SK-N-SH (cell line): ENCODE measurements around the gene PDGFRB. TPM values are rescaled to one million over a fixed set of nuclear protein-coding genes. Genes with fewer than 3 reads are reported as not detected.

ENCODE experiments used
- CTCF ChIA-PET: fragments of 300-600, 350-600 bp; formaldehyde crosslinking; extraction: SDS; loops from one replicate; lab custom pipeline; 2021; lab: Yijun Ruan, JAX
- POLR2A ChIA-PET: fragments of 350-600 bp; sonication (Branson Sonifier 250); formaldehyde crosslinking; extraction: SDS; loops from one replicate; lab custom pipeline; 2020; ENCODE audit warnings: antibody characterized with exemption, inconsistent platforms; lab: Yijun Ruan, JAX
- DNase-seq: peaks from one replicate; pipeline ENCODE4 v3.0.0; 2012
- H2AFZ ChIP-seq: fragments of 200-600 bp; sonication (generic); 2 replicates; pipeline ENCODE4 v1.8.1; 2016; ENCODE audit warnings: antibody characterized with exemption, mild to moderate bottlenecking, low read depth
- H3F3A ChIP-seq: fragments of 200-600 bp; sonication (generic); replicated peaks from 2 replicates; pipeline ENCODE3; 2016; ENCODE audit warnings: antibody characterized with exemption, mild to moderate bottlenecking; ENCODE audit not compliant: insufficient read depth
- H3K27ac ChIP-seq, 2 experiments: fragments of 200-500 bp in 1 of 2; fragments of 200-600 bp in 1 of 2; sonication (Bioruptor generic) in 1 of 2; sonication (generic), shearing (Covaris generic) in 1 of 2; 2 replicates each; pipeline versions ENCODE4 v1.5.1 to v1.6.1; 2014 to 2016; ENCODE audit warnings: low read depth in 2 of 2, inconsistent platforms in 1 of 2, low read length in 1 of 2, mild to moderate bottlenecking in 1 of 2, mixed read lengths in 1 of 2
- H3K27me3 ChIP-seq: fragments of 200-600 bp; sonication (generic), shearing (Covaris generic); 2 replicates; pipeline ENCODE4 v1.6.1; 2016; ENCODE audit warnings: mixed run types; ENCODE audit not compliant: insufficient read depth
- H3K36me3 ChIP-seq, 2 experiments: fragments of 200-500 bp in 1 of 2; fragments of 200-600 bp in 1 of 2; sonication (Bioruptor generic) in 1 of 2; sonication (generic) in 1 of 2; replicated peaks in 1 of 2; 2 replicates each; pipeline versions ENCODE3 to v1.5.1; 2014 to 2016; ENCODE audit warnings: low read length in 1 of 2, mild to moderate bottlenecking in 1 of 2; ENCODE audit not compliant: insufficient read depth in 2 of 2, control insufficient read depth in 1 of 2
- H3K4me1 ChIP-seq, 2 experiments: fragments of 200-500 bp in 1 of 2; fragments of 200-600 bp in 1 of 2; sonication (Bioruptor generic) in 1 of 2; sonication (generic), shearing (Covaris generic) in 1 of 2; 2 replicates each; pipeline versions ENCODE4 v1.5.1 to v1.6.1; 2014 to 2016; ENCODE audit warnings: low read depth in 1 of 2, low read length in 1 of 2, mixed run types in 1 of 2; ENCODE audit not compliant: insufficient read depth in 2 of 2, control insufficient read depth in 1 of 2
- H3K4me2 ChIP-seq: fragments of 200-600 bp; sonication (generic), shearing (Covaris generic); 2 replicates; pipeline ENCODE4 v1.6.1; 2017; ENCODE audit warnings: mixed run types
- H3K4me3 ChIP-seq, 2 experiments: fragments of 200-500 bp in 1 of 2; fragments of 200-600 bp in 1 of 2; sonication (Bioruptor generic) in 1 of 2; sonication (generic), shearing (Covaris generic) in 1 of 2; 2 replicates each; pipeline versions ENCODE4 v1.5.1 to v1.8.1; 2014 to 2016; ENCODE audit warnings: low read depth in 2 of 2, inconsistent platforms in 1 of 2, low read length in 1 of 2, mild to moderate bottlenecking in 1 of 2, mixed read lengths in 1 of 2, moderate library complexity in 1 of 2
- H3K79me2 ChIP-seq: fragments of 200-600 bp; sonication (generic); 2 replicates; pipeline ENCODE4 v1.8.1; 2017; ENCODE audit warnings: mild to moderate bottlenecking; ENCODE audit not compliant: insufficient read depth
- H3K9ac ChIP-seq: fragments of 200-600 bp; sonication (generic); 2 replicates; pipeline ENCODE4 v1.6.1; 2017; ENCODE audit warnings: mixed run types
- H3K9me2 ChIP-seq: fragments of 200-600 bp; sonication (generic); 2 replicates; pipeline ENCODE4 v1.6.1; 2017; ENCODE audit warnings: mixed run types
- H3K9me3 ChIP-seq: fragments of 200-600 bp; sonication (generic); 2 replicates; pipeline ENCODE4 v1.6.1; 2017; ENCODE audit warnings: mixed run types, mild to moderate bottlenecking, moderate library complexity
- H4K20me1 ChIP-seq: fragments of 200-600 bp; sonication (generic); 2 replicates; pipeline ENCODE4 v1.6.1; 2017; ENCODE audit warnings: mild to moderate bottlenecking, mixed run types; ENCODE audit not compliant: insufficient read depth
- CHD2 ChIP-seq: fragments of 150-350 bp; IDR thresholded peaks from 2 replicates; pipeline ENCODE4 v1.6.1; 2018; ENCODE audit warnings: low read length; ENCODE audit not compliant: partially characterized antibody
- ELF1 ChIP-seq: IDR thresholded peaks from 2 replicates; pipeline ENCODE4 v1.4.0; 2012
- EP300 ChIP-seq, 2 experiments: IDR thresholded peaks; 2 replicates each; pipeline versions ENCODE4 v1.4.0 to v1.6.1; 2012; ENCODE audit warnings: borderline replicate concordance in 1 of 2, low read depth in 1 of 2, low read length in 1 of 2
- EZH2phosphoT487 ChIP-seq: fragments of 200-600 bp; sonication (generic); IDR thresholded peaks from 2 replicates; pipeline ENCODE4 v1.6.1; 2017; ENCODE audit warnings: low read depth, mixed run types, mild to moderate bottlenecking, antibody characterized with exemption, moderate library complexity, borderline replicate concordance
- FOSL2 ChIP-seq: IDR thresholded peaks from 2 replicates; pipeline ENCODE4 v1.4.0; 2012; ENCODE audit warnings: low read depth, mild to moderate bottlenecking, moderate library complexity, borderline replicate concordance
- FOXJ3 ChIP-seq: sonication (generic); formaldehyde crosslinking; IDR thresholded peaks from 2 replicates; pipeline ENCODE4 v1.5.1; 2020; ENCODE audit warnings: mild to moderate bottlenecking, missing genetic modification reagents
- FOXM1 ChIP-seq: IDR thresholded peaks from 2 replicates; pipeline ENCODE4 v1.4.0; 2012; ENCODE audit warnings: low read depth, mild to moderate bottlenecking
- GATA2 ChIP-seq: sonication (generic); formaldehyde crosslinking; IDR thresholded peaks from 2 replicates; pipeline ENCODE4 v1.5.0; 2020; ENCODE audit warnings: mild to moderate bottlenecking, missing genetic modification reagents
- JUND ChIP-seq: IDR thresholded peaks from 2 replicates; pipeline ENCODE4 v1.4.0; 2012
- NFIC ChIP-seq: IDR thresholded peaks from 2 replicates; pipeline ENCODE4 v1.4.0; 2012; ENCODE audit warnings: borderline replicate concordance
- NRF1 ChIP-seq: IDR thresholded peaks from 2 replicates; pipeline ENCODE4 v1.6.1; 2012; ENCODE audit warnings: low read depth, mild to moderate bottlenecking, low read length
- POLR2AphosphoS5 ChIP-seq: IDR thresholded peaks from 2 replicates; pipeline ENCODE4 v1.6.1; 2012; ENCODE audit warnings: low read depth, low read length
- RCOR1 ChIP-seq: fragments of 150-350 bp; IDR thresholded peaks from 2 replicates; pipeline ENCODE4 v1.6.1; 2017; ENCODE audit warnings: antibody characterized with exemption, low read length
- RFX5 ChIP-seq: IDR thresholded peaks from 2 replicates; pipeline ENCODE4 v1.6.1; 2012; ENCODE audit warnings: mild to moderate bottlenecking, improper control_type of control experiment, low read length
- RXRA ChIP-seq: IDR thresholded peaks from 2 replicates; pipeline ENCODE4 v1.4.0; 2012; ENCODE audit warnings: low read depth, mild to moderate bottlenecking, borderline replicate concordance
- SIN3A ChIP-seq: IDR thresholded peaks from 2 replicates; pipeline ENCODE4 v1.6.1; 2012; ENCODE audit warnings: low read depth, mild to moderate bottlenecking, low read length, moderate library complexity, borderline replicate concordance
- TAF1 ChIP-seq: IDR thresholded peaks from 2 replicates; pipeline ENCODE4 v1.6.1; 2012; ENCODE audit warnings: low read depth, mild to moderate bottlenecking, low read length, moderate library complexity, borderline replicate concordance
- TCF12 ChIP-seq: IDR thresholded peaks from 2 replicates; pipeline ENCODE4 v1.4.0; 2012
- WGBS: methylation state at CpG from one replicate; pipeline ENCODE4 v1.1.6; 2017; ENCODE audit warnings: low lambda C conversion rate; 5-methylcytosine and 5-hydroxymethylcytosine counted together
- polyA plus RNA-seq, 3 experiments: library from polyadenylated mRNA; depleted of rRNA; stranded (reverse); fragments of >200 nt; gene quantifications; 2 replicates each; pipeline ENCODE4 v1.2.3, GENCODE V29; 2012
- TF ChIP-seq, protein P1 (sequence below): IDR thresholded peaks from 2 replicates; pipeline ENCODE4; 2012
- TF ChIP-seq, protein P2 (sequence below): IDR thresholded peaks from 2 replicates; pipeline ENCODE4 v1.4.0; 2012; ENCODE audit warnings: low read depth, borderline replicate concordance
- TF ChIP-seq, protein P3 (sequence below): IDR thresholded peaks from 2 replicates; pipeline ENCODE4 v1.6.1; 2012; ENCODE audit warnings: mild to moderate bottlenecking, low read depth, low read length, moderate library complexity
- TF ChIP-seq, protein P4 (sequence below): IDR thresholded peaks from 2 replicates; pipeline ENCODE4 v1.4.0; 2012; ENCODE audit warnings: low read depth
- TF ChIP-seq, protein P5 (sequence below): IDR thresholded peaks from 2 replicates; pipeline ENCODE4 v1.4.0; 2012; ENCODE audit warnings: low read depth, borderline replicate concordance

The PDGFRB gene
- polyA plus RNA-seq, 1 of the 3 experiments (the other 2 are of a cell fraction) = 32.1 TPM

DNA sequence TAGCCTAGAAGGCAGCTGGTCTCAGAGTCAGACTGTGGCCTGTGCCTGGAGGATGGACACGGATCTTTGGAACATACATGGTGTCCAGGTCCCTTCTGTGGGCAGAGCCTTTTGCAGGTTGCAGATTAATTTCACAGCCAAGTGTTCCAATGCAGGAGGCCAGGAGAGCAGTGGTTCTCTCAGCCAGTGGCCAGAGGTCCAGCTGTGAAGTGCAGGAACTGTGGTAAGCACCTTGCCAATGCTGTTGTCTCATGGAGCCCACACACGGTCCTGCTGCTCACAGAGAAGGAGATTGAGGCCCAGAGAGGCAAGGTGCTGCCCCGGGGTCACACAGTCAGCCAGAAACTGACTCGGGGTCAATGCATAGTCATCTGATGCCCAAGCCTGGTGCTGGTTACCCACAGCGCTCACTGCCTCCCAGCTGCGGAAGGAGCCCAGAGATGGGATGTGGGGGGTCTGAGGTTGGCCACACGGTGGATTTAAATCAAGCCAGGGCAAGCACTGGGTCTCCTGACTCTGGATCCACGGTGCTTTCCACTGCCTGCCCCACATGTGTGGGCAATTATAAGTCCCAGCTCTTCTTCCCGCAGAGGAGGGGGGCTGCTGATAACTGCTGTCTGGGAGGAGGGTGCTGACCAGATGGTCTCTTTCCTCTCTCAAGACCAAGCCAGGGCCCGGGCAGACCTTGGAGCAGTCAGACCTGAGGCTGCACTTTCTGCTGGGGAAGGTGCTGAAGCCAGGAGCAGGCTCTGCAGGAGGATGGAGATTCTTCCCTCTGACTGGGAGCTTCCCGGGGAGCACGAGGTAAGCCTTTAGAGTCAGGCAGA lies 2.8 kb downstream of the PDGFRB start:
- Histone ChIP-seq H3K4me3 (peak overlapping the region; percentile 67 to 96; a peak in 3 of 4 replicates), H3K9me3 (no peaks in the 10 kb centered on the region), H3K9me2 (no peaks in the 10 kb centered on the region), H3K27me3 (no peaks in the 10 kb centered on the region)
- no peak for TF ChIP-seq FOXM1
- no peak for TF ChIP-seq EZH2phosphoT487
- TF ChIP-seq SIN3A = no peak
- no peak for TF ChIP-seq NRF1
- TF ChIP-seq EP300 (IDR thresholded peaks at IDR 0.05; ENCODE audit: borderline replicate concordance in 1 of 2, low read depth in 1 of 2, low read length in 1 of 2) = peak in 1 of 2 experiments; percentile 39; a peak in 1 of 4 replicates
- TF ChIP-seq, protein P1, sequence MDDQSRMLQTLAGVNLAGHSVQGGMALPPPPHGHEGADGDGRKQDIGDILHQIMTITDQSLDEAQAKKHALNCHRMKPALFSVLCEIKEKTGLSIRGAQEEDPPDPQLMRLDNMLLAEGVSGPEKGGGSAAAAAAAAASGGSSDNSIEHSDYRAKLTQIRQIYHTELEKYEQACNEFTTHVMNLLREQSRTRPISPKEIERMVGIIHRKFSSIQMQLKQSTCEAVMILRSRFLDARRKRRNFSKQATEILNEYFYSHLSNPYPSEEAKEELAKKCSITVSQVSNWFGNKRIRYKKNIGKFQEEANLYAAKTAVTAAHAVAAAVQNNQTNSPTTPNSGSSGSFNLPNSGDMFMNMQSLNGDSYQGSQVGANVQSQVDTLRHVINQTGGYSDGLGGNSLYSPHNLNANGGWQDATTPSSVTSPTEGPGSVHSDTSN = peak; percentile 21; the same call in 1 of the 2 replicates
- peak; percentile 77 for TF ChIP-seq RCOR1
- TF ChIP-seq RXRA = no peak
- TF ChIP-seq TCF12 = peak; percentile 94
- TF ChIP-seq, protein P2, sequence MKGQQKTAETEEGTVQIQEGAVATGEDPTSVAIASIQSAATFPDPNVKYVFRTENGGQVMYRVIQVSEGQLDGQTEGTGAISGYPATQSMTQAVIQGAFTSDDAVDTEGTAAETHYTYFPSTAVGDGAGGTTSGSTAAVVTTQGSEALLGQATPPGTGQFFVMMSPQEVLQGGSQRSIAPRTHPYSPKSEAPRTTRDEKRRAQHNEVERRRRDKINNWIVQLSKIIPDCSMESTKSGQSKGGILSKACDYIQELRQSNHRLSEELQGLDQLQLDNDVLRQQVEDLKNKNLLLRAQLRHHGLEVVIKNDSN = no peak
- TF ChIP-seq JUND = no peak
- TF ChIP-seq TAF1 = no peak
- TF ChIP-seq, protein P3, sequence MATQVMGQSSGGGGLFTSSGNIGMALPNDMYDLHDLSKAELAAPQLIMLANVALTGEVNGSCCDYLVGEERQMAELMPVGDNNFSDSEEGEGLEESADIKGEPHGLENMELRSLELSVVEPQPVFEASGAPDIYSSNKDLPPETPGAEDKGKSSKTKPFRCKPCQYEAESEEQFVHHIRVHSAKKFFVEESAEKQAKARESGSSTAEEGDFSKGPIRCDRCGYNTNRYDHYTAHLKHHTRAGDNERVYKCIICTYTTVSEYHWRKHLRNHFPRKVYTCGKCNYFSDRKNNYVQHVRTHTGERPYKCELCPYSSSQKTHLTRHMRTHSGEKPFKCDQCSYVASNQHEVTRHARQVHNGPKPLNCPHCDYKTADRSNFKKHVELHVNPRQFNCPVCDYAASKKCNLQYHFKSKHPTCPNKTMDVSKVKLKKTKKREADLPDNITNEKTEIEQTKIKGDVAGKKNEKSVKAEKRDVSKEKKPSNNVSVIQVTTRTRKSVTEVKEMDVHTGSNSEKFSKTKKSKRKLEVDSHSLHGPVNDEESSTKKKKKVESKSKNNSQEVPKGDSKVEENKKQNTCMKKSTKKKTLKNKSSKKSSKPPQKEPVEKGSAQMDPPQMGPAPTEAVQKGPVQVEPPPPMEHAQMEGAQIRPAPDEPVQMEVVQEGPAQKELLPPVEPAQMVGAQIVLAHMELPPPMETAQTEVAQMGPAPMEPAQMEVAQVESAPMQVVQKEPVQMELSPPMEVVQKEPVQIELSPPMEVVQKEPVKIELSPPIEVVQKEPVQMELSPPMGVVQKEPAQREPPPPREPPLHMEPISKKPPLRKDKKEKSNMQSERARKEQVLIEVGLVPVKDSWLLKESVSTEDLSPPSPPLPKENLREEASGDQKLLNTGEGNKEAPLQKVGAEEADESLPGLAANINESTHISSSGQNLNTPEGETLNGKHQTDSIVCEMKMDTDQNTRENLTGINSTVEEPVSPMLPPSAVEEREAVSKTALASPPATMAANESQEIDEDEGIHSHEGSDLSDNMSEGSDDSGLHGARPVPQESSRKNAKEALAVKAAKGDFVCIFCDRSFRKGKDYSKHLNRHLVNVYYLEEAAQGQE = peak; percentile 72
- TF ChIP-seq ELF1 = no peak
- peak; percentile 19; the same call in 1 of the 2 replicates for TF ChIP-seq FOXJ3 (CRISPR knock-in tag)
- TF ChIP-seq, protein P4, sequence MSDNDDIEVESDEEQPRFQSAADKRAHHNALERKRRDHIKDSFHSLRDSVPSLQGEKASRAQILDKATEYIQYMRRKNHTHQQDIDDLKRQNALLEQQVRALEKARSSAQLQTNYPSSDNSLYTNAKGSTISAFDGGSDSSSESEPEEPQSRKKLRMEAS = peak; percentile 69; the same call in 1 of the 2 replicates
- TF ChIP-seq NFIC = no peak
- TF ChIP-seq CHD2 = peak; percentile 58
- peak; percentile 52 for TF ChIP-seq POLR2AphosphoS5
- TF ChIP-seq FOSL2 = no peak
- TF ChIP-seq GATA2 (CRISPR knock-in tag) = peak; percentile 70
- TF ChIP-seq RFX5 = no peak
- TF ChIP-seq, protein P5, sequence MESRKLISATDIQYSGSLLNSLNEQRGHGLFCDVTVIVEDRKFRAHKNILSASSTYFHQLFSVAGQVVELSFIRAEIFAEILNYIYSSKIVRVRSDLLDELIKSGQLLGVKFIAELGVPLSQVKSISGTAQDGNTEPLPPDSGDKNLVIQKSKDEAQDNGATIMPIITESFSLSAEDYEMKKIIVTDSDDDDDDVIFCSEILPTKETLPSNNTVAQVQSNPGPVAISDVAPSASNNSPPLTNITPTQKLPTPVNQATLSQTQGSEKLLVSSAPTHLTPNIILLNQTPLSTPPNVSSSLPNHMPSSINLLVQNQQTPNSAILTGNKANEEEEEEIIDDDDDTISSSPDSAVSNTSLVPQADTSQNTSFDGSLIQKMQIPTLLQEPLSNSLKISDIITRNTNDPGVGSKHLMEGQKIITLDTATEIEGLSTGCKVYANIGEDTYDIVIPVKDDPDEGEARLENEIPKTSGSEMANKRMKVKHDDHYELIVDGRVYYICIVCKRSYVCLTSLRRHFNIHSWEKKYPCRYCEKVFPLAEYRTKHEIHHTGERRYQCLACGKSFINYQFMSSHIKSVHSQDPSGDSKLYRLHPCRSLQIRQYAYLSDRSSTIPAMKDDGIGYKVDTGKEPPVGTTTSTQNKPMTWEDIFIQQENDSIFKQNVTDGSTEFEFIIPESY = no peak
- TF ChIP-seq, all 33 proteins: peak for 10
- POLR2A ChIA-PET = interaction anchor here (0.9 to 1.9 kb wide), 3 partner anchors 9 to 17 kb away, joined by 3 to 10 read pairs (median 6); no protein-coding TSS in a partner anchor
- Histone ChIP-seq H2AFZ (no peak overlapping the region), H3F3A (peaks cover 35% of the 10 kb centered on the region), H3K79me2 (peaks cover 75% of the 10 kb centered on the region), H4K20me1 (peaks cover 34% of the 10 kb centered on the region), H3K36me3 (peaks cover 4 to 8% of the 10 kb centered on the region in 2 experiments), H3K4me2 (peak overlapping the region; percentile 97), H3K4me1 (peaks cover 21 to 78% of the 10 kb centered on the region in 2 experiments), H3K9ac (no peak overlapping the region; the same call in 1 of the 2 replicates), H3K27ac (peak overlapping the region; percentile 94 to 98; a peak in 3 of 4 replicates)
- CTCF ChIA-PET = interaction anchor here (0.7 to 4.2 kb wide), 9 partner anchors 9 to 287 kb away, joined by 3 to 24 read pairs (median 5); no protein-coding TSS in a partner anchor
- peak; percentile 86 for DNase-seq
- 32% methylated on average over 8 of the region's 12 CpGs for WGBS
